HEK293 (cell line): Measurements from ENCODE around the gene LIN37.

ENCODE experiments used
- ATF2 ChIP-seq: fragments of 450-650 bp; formaldehyde crosslinking; IDR thresholded peaks from 2 replicates; pipeline ENCODE4 v1.5.1; 2016; ENCODE audit warnings: missing biosample characterization, missing genetic modification characterization, low read depth
- GFI1B ChIP-seq: fragments of 450-650 bp; formaldehyde crosslinking; IDR thresholded peaks from 2 replicates; pipeline ENCODE4 v1.5.1; 2016; ENCODE audit warnings: missing biosample characterization, missing genetic modification characterization
- KLF1 ChIP-seq: fragments of 450-650 bp; formaldehyde crosslinking; IDR thresholded peaks from 2 replicates; pipeline ENCODE4 v1.5.1; 2016; ENCODE audit warnings: missing biosample characterization, missing genetic modification characterization
- KLF16 ChIP-seq: fragments of 450-650 bp; formaldehyde crosslinking; IDR thresholded peaks from 2 replicates; pipeline ENCODE4 v1.5.1; 2017; ENCODE audit warnings: missing biosample characterization, missing genetic modification characterization
- KLF9 ChIP-seq: fragments of 450-650 bp; formaldehyde crosslinking; IDR thresholded peaks from 2 replicates; pipeline ENCODE4 v1.5.1; 2016; ENCODE audit warnings: missing biosample characterization, missing genetic modification characterization, low read depth
- MEIS1 ChIP-seq: sonication (generic); formaldehyde crosslinking; IDR thresholded peaks from 2 replicates; pipeline ENCODE4 v1.8.1; 2022; ENCODE audit warnings: missing genetic modification reagents, mild to moderate bottlenecking, borderline replicate concordance
- PRDM1 ChIP-seq: fragments of 450-650 bp; formaldehyde crosslinking; IDR thresholded peaks from 2 replicates; pipeline ENCODE4; 2016; ENCODE audit warnings: missing biosample characterization, missing genetic modification characterization
- PRDM6 ChIP-seq: fragments of 450-650 bp; formaldehyde crosslinking; IDR thresholded peaks from 2 replicates; pipeline ENCODE4 v1.5.1; 2017; ENCODE audit warnings: missing biosample characterization, missing genetic modification characterization
- SALL2 ChIP-seq: fragments of 450-650 bp; formaldehyde crosslinking; IDR thresholded peaks from 2 replicates; pipeline ENCODE4 v1.5.0; 2017; ENCODE audit warnings: missing biosample characterization, mild to moderate bottlenecking, missing genetic modification characterization, borderline replicate concordance
- WT1 ChIP-seq: fragments of 450-650 bp; formaldehyde crosslinking; IDR thresholded peaks from 2 replicates; pipeline ENCODE4 v1.5.1; 2016; ENCODE audit warnings: missing biosample characterization, missing genetic modification characterization
- ZBTB11 ChIP-seq: fragments of 450-650 bp; formaldehyde crosslinking; conservative IDR thresholded peaks from 2 replicates; pipeline ENCODE4 v1.5.1; 2016; ENCODE audit warnings: low read depth, missing biosample characterization, missing genetic modification characterization
- ZBTB49 ChIP-seq: fragments of 450-650 bp; formaldehyde crosslinking; IDR thresholded peaks from 2 replicates; pipeline ENCODE4 v1.5.1; 2016; ENCODE audit warnings: missing biosample characterization, missing genetic modification characterization, low read depth
- ZFHX2 ChIP-seq: fragments of 450-650 bp; formaldehyde crosslinking; conservative IDR thresholded peaks from 2 replicates; pipeline ENCODE4 v1.5.1; 2016; ENCODE audit warnings: missing biosample characterization, missing genetic modification characterization
- ZFP3 ChIP-seq: fragments of 450-650 bp; formaldehyde crosslinking; IDR thresholded peaks from 2 replicates; pipeline ENCODE4 v1.5.1; 2016; ENCODE audit warnings: low read depth, missing biosample characterization, missing genetic modification characterization
- ZNF112 ChIP-seq: fragments of 450-650 bp; formaldehyde crosslinking; IDR thresholded peaks from 2 replicates; pipeline ENCODE4 v1.5.0; 2017; ENCODE audit warnings: missing biosample characterization, missing genetic modification characterization
- ZNF114 ChIP-seq: fragments of 450-650 bp; formaldehyde crosslinking; IDR thresholded peaks from 2 replicates; pipeline ENCODE4 v1.5.0; 2017; ENCODE audit warnings: missing biosample characterization, missing genetic modification characterization
- ZNF16 ChIP-seq: fragments of 450-650 bp; formaldehyde crosslinking; IDR thresholded peaks from 2 replicates; pipeline ENCODE4 v1.5.1; 2016; ENCODE audit warnings: low read depth, missing biosample characterization, missing genetic modification characterization
- ZNF280C ChIP-seq: fragments of 450-650 bp; formaldehyde crosslinking; IDR thresholded peaks from 2 replicates; pipeline ENCODE4 v1.5.1; 2016; ENCODE audit warnings: missing biosample characterization, missing genetic modification characterization
- ZNF391 ChIP-seq: fragments of 450-650 bp; formaldehyde crosslinking; IDR thresholded peaks from 2 replicates; pipeline ENCODE4 v1.5.1; 2016; ENCODE audit warnings: low read depth, missing biosample characterization, missing genetic modification characterization, borderline replicate concordance
- ZNF426 ChIP-seq: fragments of 450-650 bp; formaldehyde crosslinking; IDR thresholded peaks from 2 replicates; pipeline ENCODE4 v1.5.1; 2017; ENCODE audit warnings: missing biosample characterization, missing genetic modification characterization, mild to moderate bottlenecking, inconsistent platforms, moderate library complexity
- ZNF48 ChIP-seq: fragments of 450-650 bp; formaldehyde crosslinking; IDR thresholded peaks from 2 replicates; pipeline ENCODE4 v1.5.1; 2016; ENCODE audit warnings: missing biosample characterization, missing genetic modification characterization
- ZNF521 ChIP-seq: fragments of 450-650 bp; formaldehyde crosslinking; IDR thresholded peaks from 2 replicates; pipeline ENCODE4 v1.5.1; 2017; ENCODE audit warnings: missing biosample characterization, mild to moderate bottlenecking, missing genetic modification characterization
- ZNF549 ChIP-seq: fragments of 450-650 bp; IDR thresholded peaks from 2 replicates; pipeline ENCODE4 v1.5.1; 2018; ENCODE audit warnings: missing biosample characterization, missing genetic modification characterization, mild to moderate bottlenecking, inconsistent platforms, moderate library complexity
- ZNF621 ChIP-seq: fragments of 450-650 bp; formaldehyde crosslinking; IDR thresholded peaks from 2 replicates; pipeline ENCODE4 v1.5.1; 2017; ENCODE audit warnings: missing biosample characterization, missing genetic modification characterization
- ZSCAN4 ChIP-seq: fragments of 450-650 bp; formaldehyde crosslinking; IDR thresholded peaks from 2 replicates; pipeline ENCODE4 v1.5.1; 2017; ENCODE audit warnings: missing biosample characterization, missing genetic modification characterization
- ZXDB ChIP-seq: fragments of 450-650 bp; formaldehyde crosslinking; IDR thresholded peaks from 2 replicates; pipeline ENCODE4 v1.5.1; 2016; ENCODE audit warnings: missing biosample characterization, missing genetic modification characterization

The LIN37 gene

GRCh38 chr19:35748106-35749020 is at the start of gene LIN37 (continued):
- TF ChIP-seq PRDM6 (tag by site-specific recombination) (no peak), ZNF112 (tag by site-specific recombination) (no peak), ATF2 (no peak), ZNF426 (no peak), ZBTB49 (tag by site-specific recombination) (no peak), ZNF549 (no peak), KLF16 (tag by site-specific recombination) (no peak; the same call in none of the 2 replicates), KLF9 (tag by site-specific recombination) (peak; percentile 82), ZNF16 (tag by site-specific recombination) (no peak), WT1 (tag by site-specific recombination) (peak; percentile 53; the same call in 1 of the 2 replicates), ZNF621 (tag by site-specific recombination) (no peak), ZXDB (peak; percentile 94), MEIS1 (no peak), ZNF280C (tag by site-specific recombination) (no peak), ZSCAN4 (peak; percentile 76), ZNF48 (tag by site-specific recombination) (no peak), ZNF391 (tag by site-specific recombination) (peak; percentile 35; the same call in 1 of the 2 replicates), ZNF521 (tag by site-specific recombination) (no peak), ZNF114 (tag by site-specific recombination) (no peak), KLF1 (peak; percentile 84), ZBTB11 (tag by site-specific recombination) (peak; percentile 64), GFI1B (tag by site-specific recombination) (no peak; the same call in 1 of the 2 replicates), PRDM1 (tag by site-specific recombination) (peak; percentile 94), ZFP3 (tag by site-specific recombination) (no peak), ZFHX2 (tag by site-specific recombination) (peak; percentile 77), SALL2 (tag by site-specific recombination) (no peak)
